ENCODE results near the gene REPS1.
A peak's percentile ranks its signal among the peaks of the same experiment; 100 is the strongest.

The REPS1 gene

GRCh38 chr6:139017227-139017626, 29.2 kb upstream of the REPS1 start:
- Histone ChIP-seq H3K4me3 (ENCODE audit: low read length) (no peak overlapping the region), H3K9me3 (ENCODE audit: insufficient read depth, low read depth, low read length) (no peaks in the 10 kb centered on the region), H3K36me3 (ENCODE audit: insufficient read depth, low read length) (no peaks in the 10 kb centered on the region), H3K27me3 (ENCODE audit: insufficient read depth, low read length) (no peaks in the 10 kb centered on the region), H3K9ac (ENCODE audit: low read depth, low read length) (no peak overlapping the region), H3K27ac (ENCODE audit: low read depth, low read length) (no peak overlapping the region), H3K4me1 (ENCODE audit: insufficient read depth, low read length) (peaks cover 10% of the 10 kb centered on the region)
- WGBS = 87% methylated on average over 3 of the region's 3 CpGs

GRCh38 chr6:139016337-139017213, 28.5 kb upstream of the REPS1 start:
- whole genome bisulfite sequencing = 78% methylated on average over 7 of the region's 7 CpGs
- no peak overlapping the region for H3K9ac ChIP-seq (ENCODE audit: low read depth, low read length)

GRCh38 chr6:139014945-139015344, 26.9 kb upstream of the REPS1 start:
- Histone ChIP-seq H3K36me3 (ENCODE audit: insufficient read depth, low read length) (no peaks in the 10 kb centered on the region), H3K4me3 (ENCODE audit: low read length) (no peak overlapping the region), H3K27ac (ENCODE audit: low read depth, low read length) (no peak overlapping the region), H3K9me3 (ENCODE audit: insufficient read depth, low read depth, low read length) (no peaks in the 10 kb centered on the region), H3K9ac (ENCODE audit: low read depth, low read length) (no peak overlapping the region), H3K27me3 (ENCODE audit: insufficient read depth, low read length) (no peaks in the 10 kb centered on the region), H3K4me1 (ENCODE audit: insufficient read depth, low read length) (peaks cover 21% of the 10 kb centered on the region)
- 94% methylated on average over 3 of the region's 3 CpGs for WGBS

More at GRCh38 chr6:139016337-139017213, 28.5 kb upstream of the REPS1 start:
- Histone ChIP-seq H3K4me3 (ENCODE audit: low read length) (no peak overlapping the region), H3K9me3 (ENCODE audit: insufficient read depth, low read depth, low read length) (no peaks in the 10 kb centered on the region), H3K27ac (ENCODE audit: low read depth, low read length) (no peak overlapping the region), H3K4me1 (ENCODE audit: insufficient read depth, low read length) (peaks cover 14% of the 10 kb centered on the region), H3K27me3 (ENCODE audit: insufficient read depth, low read length) (no peaks in the 10 kb centered on the region), H3K36me3 (ENCODE audit: insufficient read depth, low read length) (no peaks in the 10 kb centered on the region)

GRCh38 chr6:139013185-139013800, 25.2 kb upstream of the REPS1 start:
- no peak overlapping the region for H3K4me3 ChIP-seq (ENCODE audit: low read length)
- no peak overlapping the region for H3K9ac ChIP-seq (ENCODE audit: low read depth, low read length)
- peaks cover 21% of the 10 kb centered on the region for H3K4me1 ChIP-seq (ENCODE audit: insufficient read depth, low read length)
- H3K27ac ChIP-seq (ENCODE audit: low read depth, low read length) = no peak overlapping the region
- 96% methylated on average over 4 of the region's 4 CpGs for WGBS
- H3K9me3 ChIP-seq (ENCODE audit: insufficient read depth, low read depth, low read length) = no peaks in the 10 kb centered on the region
- no peaks in the 10 kb centered on the region for H3K27me3 ChIP-seq (ENCODE audit: insufficient read depth, low read length)
- H3K36me3 ChIP-seq (ENCODE audit: insufficient read depth, low read length) = no peaks in the 10 kb centered on the region

- Histone ChIP-seq H3K9ac (ENCODE audit: low read depth, low read length) (no peak overlapping the region), H3K27ac (ENCODE audit: low read depth, low read length) (no peak overlapping the region), H3K27me3 (ENCODE audit: insufficient read depth, low read length) (no peaks in the 10 kb centered on the region), H3K4me3 (ENCODE audit: low read length) (no peak overlapping the region), H3K4me1 (ENCODE audit: insufficient read depth, low read length) (peaks cover 21% of the 10 kb centered on the region), H3K9me3 (ENCODE audit: insufficient read depth, low read depth, low read length) (no peaks in the 10 kb centered on the region), H3K36me3 (ENCODE audit: insufficient read depth, low read length) (no peaks in the 10 kb centered on the region)
- WGBS = 95% methylated on average over 2 of the region's 3 CpGs
Measured at GRCh38 chr6:139011980-139012379, 23.9 kb upstream of the REPS1 start.

GRCh38 chr6:139010674-139011073, 22.6 kb upstream of the REPS1 start:
- Histone ChIP-seq H3K9me3 (ENCODE audit: insufficient read depth, low read depth, low read length) (no peaks in the 10 kb centered on the region), H3K9ac (ENCODE audit: low read depth, low read length) (no peak overlapping the region), H3K4me3 (ENCODE audit: low read length) (no peak overlapping the region), H3K27ac (ENCODE audit: low read depth, low read length) (peak overlapping the region; percentile 31; the same call in 1 of the 2 replicates), H3K27me3 (ENCODE audit: insufficient read depth, low read length) (no peaks in the 10 kb centered on the region), H3K36me3 (ENCODE audit: insufficient read depth, low read length) (no peaks in the 10 kb centered on the region), H3K4me1 (ENCODE audit: insufficient read depth, low read length) (peaks cover 21% of the 10 kb centered on the region)

- Histone ChIP-seq H3K4me3 (ENCODE audit: low read length) (no peak overlapping the region), H3K36me3 (ENCODE audit: insufficient read depth, low read length) (no peaks in the 10 kb centered on the region), H3K27ac (ENCODE audit: low read depth, low read length) (no peak overlapping the region), H3K9ac (ENCODE audit: low read depth, low read length) (no peak overlapping the region), H3K9me3 (ENCODE audit: insufficient read depth, low read depth, low read length) (no peaks in the 10 kb centered on the region), H3K4me1 (ENCODE audit: insufficient read depth, low read length) (peaks cover 20% of the 10 kb centered on the region), H3K27me3 (ENCODE audit: insufficient read depth, low read length) (no peaks in the 10 kb centered on the region)
- WGBS = 92% methylated on average over 9 of the region's 9 CpGs
Measured at GRCh38 chr6:139008117-139008516, 20.1 kb upstream of the REPS1 start.

- 88% methylated on average over 1 of the region's 1 CpG for WGBS
- H3K9me3 ChIP-seq (ENCODE audit: insufficient read depth, low read depth, low read length) = no peaks in the 10 kb centered on the region
Measured at GRCh38 chr6:139007428-139007827, 19.4 kb upstream of the REPS1 start.

GRCh38 chr6:139006477-139006876, 18.4 kb upstream of the REPS1 start:
- no peak overlapping the region for H3K4me3 ChIP-seq (ENCODE audit: low read length)
- no peaks in the 10 kb centered on the region for H3K36me3 ChIP-seq (ENCODE audit: insufficient read depth, low read length)
- 96% methylated on average over 2 of the region's 3 CpGs for WGBS
- H3K27ac ChIP-seq (ENCODE audit: low read depth, low read length) = no peak overlapping the region
- 0 out of 2 replicates have a peak, but pooled peaks cover 7% of the 10 kb centered on the region for H3K4me1 ChIP-seq (ENCODE audit: insufficient read depth, low read length)
- no peak overlapping the region for H3K9ac ChIP-seq (ENCODE audit: low read depth, low read length)
- H3K27me3 ChIP-seq (ENCODE audit: insufficient read depth, low read length) = no peaks in the 10 kb centered on the region
- H3K9me3 ChIP-seq (ENCODE audit: insufficient read depth, low read depth, low read length) = no peaks in the 10 kb centered on the region

More at GRCh38 chr6:139007428-139007827, 19.4 kb upstream of the REPS1 start:
- H3K4me1 ChIP-seq (ENCODE audit: insufficient read depth, low read length) = peaks cover 13% of the 10 kb centered on the region; the same call in 1 of the 2 replicates
- H3K36me3 ChIP-seq (ENCODE audit: insufficient read depth, low read length) = no peaks in the 10 kb centered on the region
- H3K27me3 ChIP-seq (ENCODE audit: insufficient read depth, low read length) = no peaks in the 10 kb centered on the region
- H3K4me3 ChIP-seq (ENCODE audit: low read length) = no peak overlapping the region
- no peak overlapping the region for H3K9ac ChIP-seq (ENCODE audit: low read depth, low read length)
- H3K27ac ChIP-seq (ENCODE audit: low read depth, low read length) = no peak overlapping the region

- Histone ChIP-seq H3K4me1 (ENCODE audit: insufficient read depth, low read length) (no peaks in the 10 kb centered on the region), H3K27ac (ENCODE audit: low read depth, low read length) (no peak overlapping the region), H3K36me3 (ENCODE audit: insufficient read depth, low read length) (no peaks in the 10 kb centered on the region), H3K9ac (ENCODE audit: low read depth, low read length) (no peak overlapping the region), H3K4me3 (ENCODE audit: low read length) (no peak overlapping the region), H3K9me3 (ENCODE audit: insufficient read depth, low read depth, low read length) (no peaks in the 10 kb centered on the region), H3K27me3 (ENCODE audit: insufficient read depth, low read length) (no peaks in the 10 kb centered on the region)
Measured at GRCh38 chr6:139003751-139004150, 15.7 kb upstream of the REPS1 start.

GRCh38 chr6:138999949-139000725, 12.1 kb upstream of the REPS1 start:
- no peak overlapping the region for H3K4me3 ChIP-seq (ENCODE audit: low read length)
- 89% methylated on average over 4 of the region's 4 CpGs for WGBS
- H3K4me1 ChIP-seq (ENCODE audit: insufficient read depth, low read length) = peaks cover 6% of the 10 kb centered on the region; the same call in 1 of the 2 replicates
- H3K9ac ChIP-seq (ENCODE audit: low read depth, low read length) = no peak overlapping the region
- H3K9me3 ChIP-seq (ENCODE audit: insufficient read depth, low read depth, low read length) = no peaks in the 10 kb centered on the region
- H3K27me3 ChIP-seq (ENCODE audit: insufficient read depth, low read length) = no peaks in the 10 kb centered on the region
- H3K36me3 ChIP-seq (ENCODE audit: insufficient read depth, low read length) = no peaks in the 10 kb centered on the region
- no peak overlapping the region for H3K27ac ChIP-seq (ENCODE audit: low read depth, low read length)

All from HUES64 (cell line).